ENCODE data around the gene TRIM6.

DNA sequence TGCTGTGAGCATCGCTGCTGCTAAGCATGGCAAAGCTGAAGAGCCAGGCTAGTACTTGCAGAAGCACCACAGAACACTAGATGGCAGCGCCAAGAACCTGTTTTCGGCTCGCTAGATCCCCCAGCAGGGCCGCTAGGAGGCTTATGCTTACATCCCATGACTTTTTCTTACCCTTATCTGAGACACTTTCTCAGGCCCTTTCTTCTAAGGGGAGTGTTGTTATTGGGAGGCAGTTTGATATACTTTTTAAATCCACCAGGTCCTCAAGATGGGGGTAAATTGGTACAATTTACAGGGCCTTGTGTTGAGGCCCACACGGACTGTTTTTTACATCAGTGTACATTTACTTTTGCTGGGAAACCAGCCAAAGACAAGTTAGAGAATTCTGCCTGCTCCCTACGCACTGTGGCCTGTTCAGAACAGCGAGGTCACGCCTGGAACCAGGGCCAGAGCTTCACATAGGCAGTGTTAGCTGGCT is 4.0 kb downstream of the TRIM6 start:
- TF ChIP-seq YY1 (IDR thresholded peaks at IDR 0.05; ENCODE audit: insufficient read depth, insufficient read length) (no peak), ZNF274 (IDR thresholded peaks at IDR 0.05; ENCODE audit: low read depth, low read length) (no peak)
